Hepatocyte (in vitro differentiated cells): ENCODE results near the gene BTRC. TPM values are rescaled to one million over a fixed set of nuclear protein-coding genes. Genes with fewer than 3 reads are reported as not detected.

Source experiments
- DNase-seq: peaks from one replicate; pipeline ENCODE4 v3.0.0-alpha.2; 2016; ENCODE audit warnings: low spot score
- H2AFZ ChIP-seq: fragments of 200-600 bp; sonication (generic); 2 replicates; pipeline ENCODE4 v1.6.0; 2016; ENCODE audit warnings: antibody characterized with exemption, mild to moderate bottlenecking
- H3K27ac ChIP-seq: fragments of 200-600 bp; sonication (generic); 2 replicates; pipeline ENCODE4 v1.5.1; 2016; ENCODE audit warnings: mild to moderate bottlenecking
- H3K27me3 ChIP-seq: fragments of 200-600 bp; sonication (generic); 2 replicates; pipeline ENCODE4 v1.6.1; 2016
- H3K36me3 ChIP-seq: fragments of 200-600 bp; sonication (generic); replicated peaks from 2 replicates; pipeline ENCODE4 v1.5.1; 2016; ENCODE audit warnings: low read depth; ENCODE audit not compliant: insufficient read depth
- H3K4me1 ChIP-seq: fragments of 200-600 bp; sonication (generic); 2 replicates; pipeline ENCODE4 v1.5.1; 2016; ENCODE audit warnings: mild to moderate bottlenecking, moderate library complexity; ENCODE audit not compliant: insufficient read depth
- H3K4me2 ChIP-seq: fragments of 200-600 bp; sonication (generic); 2 replicates; pipeline ENCODE4 v1.6.0; 2016
- H3K4me3 ChIP-seq: fragments of 200-600 bp; sonication (generic); 2 replicates; pipeline ENCODE4 v1.5.1; 2016; ENCODE audit warnings: mild to moderate bottlenecking
- H3K79me2 ChIP-seq: fragments of 200-600 bp; sonication (generic); 2 replicates; pipeline ENCODE4 v1.6.0; 2017; ENCODE audit warnings: mild to moderate bottlenecking
- H3K9me2 ChIP-seq: fragments of 200-600 bp; sonication (generic); replicated peaks from 2 replicates; pipeline ENCODE4 v1.6.0; 2017; ENCODE audit warnings: mild to moderate bottlenecking; ENCODE audit not compliant: insufficient read depth
- H3K9me3 ChIP-seq: fragments of 200-600 bp; sonication (generic); 2 replicates; pipeline ENCODE4 v1.5.1; 2016; ENCODE audit warnings: low read depth, mild to moderate bottlenecking
- H4K20me1 ChIP-seq: fragments of 200-600 bp; sonication (generic); 2 replicates; pipeline ENCODE4 v1.6.0; 2016; ENCODE audit warnings: mild to moderate bottlenecking; ENCODE audit not compliant: insufficient read depth, poor library complexity, severe bottlenecking
- CTCF ChIP-seq: fragments of 200-600 bp; sonication (generic); IDR thresholded peaks from 2 replicates; pipeline ENCODE4 v1.5.1; 2016; ENCODE audit warnings: antibody characterized with exemption, mild to moderate bottlenecking; ENCODE audit not compliant: poor library complexity
- EZH2 ChIP-seq: fragments of 200-600 bp; sonication (generic); IDR thresholded peaks from 2 replicates; pipeline ENCODE4 v1.6.1; 2016; ENCODE audit warnings: antibody characterized with exemption, mild to moderate bottlenecking, borderline replicate concordance
- EZH2phosphoT487 ChIP-seq: fragments of 200-600 bp; sonication (generic); IDR thresholded peaks from one replicate; pipeline ENCODE4 v1.6.1; 2018; ENCODE audit warnings: antibody characterized with exemption, mild to moderate bottlenecking, low read depth, moderate library complexity; ENCODE audit not compliant: unreplicated experiment, severe bottlenecking
- WGBS: methylation state at CpG from one replicate; pipeline ENCODE4 v1.1.6; 2016; ENCODE audit warnings: low lambda C conversion rate; ENCODE audit errors: missing lambda C conversion rate; 5-methylcytosine and 5-hydroxymethylcytosine counted together
- polyA plus RNA-seq: library from polyadenylated mRNA; unstranded; fragments of >200 nt; fragmentation: Nextera tagmentation; extraction: Ambion mirVana; gene quantifications from 2 replicates; pipeline ENCODE4 v1.2.1, GENCODE V29; 2016
- total RNA-seq: library from RNA; depleted of rRNA; stranded (reverse); fragments of >200 nt; gene quantifications from 2 replicates; pipeline ENCODE4 v1.2.3, GENCODE V29; 2014

BTRC gene
- total and polyA plus RNA-seq, 2 experiments from 2014 or later = 14.5 to 24.3 TPM

GRCh38 chr10:101575580-101576210 is 221.7 kb downstream of the BTRC start:
- TF ChIP-seq EZH2phosphoT487 (no peak), CTCF (no peak), EZH2 (no peak)
- 89% methylated on average over 7 of the region's 7 CpGs for WGBS
- Histone ChIP-seq H3K4me1 (peaks cover 3% of the 10 kb centered on the region), H3K4me2 (no peak overlapping the region), H3K27ac (no peak overlapping the region), H3K4me3 (no peak overlapping the region), H3K79me2 (no peaks in the 10 kb centered on the region), H3K9me2 (no peaks in the 10 kb centered on the region), H3K27me3 (no peaks in the 10 kb centered on the region), H2AFZ (no peak overlapping the region), H4K20me1 (no peaks in the 10 kb centered on the region), H3K9me3 (no peaks in the 10 kb centered on the region), H3K36me3 (no peaks in the 10 kb centered on the region)
- DNase-seq = no peak

GRCh38 chr10:101576211-101576863 is 222.4 kb downstream of the BTRC start:
- no peaks in the 10 kb centered on the region for H3K9me3 ChIP-seq
- no peaks in the 10 kb centered on the region for H3K27me3 ChIP-seq
- no peak overlapping the region for H3K4me3 ChIP-seq
- no peaks in the 10 kb centered on the region for H3K9me2 ChIP-seq
- H3K27ac ChIP-seq = no peak overlapping the region
- H4K20me1 ChIP-seq = no peaks in the 10 kb centered on the region
- H3K4me2 ChIP-seq = no peak overlapping the region
- no peak for DNase-seq
- TF ChIP-seq CTCF (no peak), EZH2phosphoT487 (no peak), EZH2 (no peak)
- 81% methylated on average over 7 of the region's 7 CpGs for WGBS
- no peak overlapping the region for H2AFZ ChIP-seq
- no peaks in the 10 kb centered on the region for H3K36me3 ChIP-seq
- H3K4me1 ChIP-seq = no peaks in the 10 kb centered on the region
- no peaks in the 10 kb centered on the region for H3K79me2 ChIP-seq

GRCh38 chr10:101577121-101577871 is 223.3 kb downstream of the BTRC start:
- Histone ChIP-seq H3K27me3 (no peaks in the 10 kb centered on the region), H3K9me2 (no peaks in the 10 kb centered on the region), H3K4me2 (no peak overlapping the region), H3K9me3 (no peaks in the 10 kb centered on the region), H3K27ac (no peak overlapping the region), H3K36me3 (no peaks in the 10 kb centered on the region), H2AFZ (no peak overlapping the region), H4K20me1 (no peaks in the 10 kb centered on the region), H3K79me2 (no peaks in the 10 kb centered on the region), H3K4me1 (no peaks in the 10 kb centered on the region), H3K4me3 (no peak overlapping the region)
- WGBS = 95% methylated on average over 7 of the region's 7 CpGs
- DNase-seq = no peak
- TF ChIP-seq CTCF = no peak
- TF ChIP-seq EZH2 = no peak
- no peak for TF ChIP-seq EZH2phosphoT487
